HG03432 (cell line): ENCODE data around the gene DPH6.
"Not testable (repeated sequence)": the region's sequence is repeated elsewhere in the genome, so short reads cannot be mapped to it uniquely, and the experiment has no call there.

Source experiments
- ATAC-seq: cut with Tn5 transposase; IDR thresholded peaks from one replicate; pipeline ENCODE4 v1.9.1; 2021; ENCODE audit warnings: mild to moderate bottlenecking, moderate library complexity; ENCODE audit not compliant: unreplicated experiment

The DPH6 gene

GRCh38 chr15:35351059-35351458 is 194.9 kb downstream of the DPH6 start:
- no peak for ATAC-seq

GRCh38 chr15:35349916-35350315 is 196.0 kb downstream of the DPH6 start:
- ATAC-seq = no peak

GRCh38 chr15:35330916-35331315 is 215.0 kb downstream of the DPH6 start:
- ATAC-seq = no peak

GRCh38 chr15:35330048-35330695 is 215.8 kb downstream of the DPH6 start:
- no peak for ATAC-seq

- no peak for ATAC-seq
Observed at GRCh38 chr15:35329521-35329961, 216.4 kb downstream of the DPH6 start.

GRCh38 chr15:35328836-35329235 is 217.1 kb downstream of the DPH6 start:
- not testable (repeated sequence) for ATAC-seq

- ATAC-seq = no peak
Observed at GRCh38 chr15:35327789-35328188, 218.2 kb downstream of the DPH6 start.

GRCh38 chr15:35325374-35325941 is 220.5 kb downstream of the DPH6 start:
- ATAC-seq = no peak

GRCh38 chr15:35323141-35323540 is 222.8 kb downstream of the DPH6 start:
- no peak for ATAC-seq

- ATAC-seq = no peak
Observed at GRCh38 chr15:35321926-35322325, 224.0 kb downstream of the DPH6 start.

- ATAC-seq = no peak
Observed at GRCh38 chr15:35320911-35321310, 225.1 kb downstream of the DPH6 start.
